GM12872 (cell line): ENCODE results near the gene AURKAIP1.
A peak's percentile ranks its signal among the peaks of the same experiment; 100 is the strongest.

Source experiments
- TF ChIP-seq, protein P1 (sequence below): IDR thresholded peaks from 3 replicates; pipeline ENCODE4 v1.5.1; 2011; ENCODE audit warnings: low read depth, mild to moderate bottlenecking, low read length, moderate library complexity; ENCODE audit not compliant: insufficient read depth

AURKAIP1 gene

DNA sequence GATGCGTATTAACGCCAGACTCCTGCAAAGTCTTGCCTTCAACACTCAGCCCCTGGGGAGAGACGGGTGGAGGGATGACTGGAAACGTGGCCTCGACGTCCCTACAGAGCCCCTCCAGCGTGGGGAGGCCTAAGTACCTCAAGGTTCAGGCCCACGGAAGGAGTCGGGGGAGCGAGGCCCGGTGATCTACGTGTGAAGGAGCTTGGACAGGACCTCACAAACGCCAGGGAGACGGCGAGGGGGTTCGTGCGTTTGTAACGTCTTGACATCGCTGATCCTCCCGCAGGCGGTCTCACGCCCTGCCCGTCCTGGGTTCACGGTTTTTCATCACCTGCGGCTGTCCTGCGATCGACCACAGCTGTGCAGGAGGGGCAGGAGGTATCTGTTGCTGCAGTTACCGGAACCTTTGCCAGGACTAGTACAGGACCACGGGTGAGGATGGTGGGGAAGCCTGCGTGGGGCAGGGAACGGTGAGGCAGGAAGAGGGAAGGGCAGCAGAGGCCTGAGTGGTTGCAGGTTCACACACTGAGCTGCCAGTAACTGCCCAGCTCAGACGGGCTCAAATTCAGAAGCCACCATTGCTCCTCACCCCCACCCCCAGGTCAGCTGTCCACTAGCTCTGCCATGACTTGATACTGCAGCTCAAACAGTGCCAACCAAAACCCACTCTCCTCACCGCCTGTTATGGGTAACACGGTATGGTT lies 25.0 kb upstream of the AURKAIP1 start:
- TF ChIP-seq, protein P1, sequence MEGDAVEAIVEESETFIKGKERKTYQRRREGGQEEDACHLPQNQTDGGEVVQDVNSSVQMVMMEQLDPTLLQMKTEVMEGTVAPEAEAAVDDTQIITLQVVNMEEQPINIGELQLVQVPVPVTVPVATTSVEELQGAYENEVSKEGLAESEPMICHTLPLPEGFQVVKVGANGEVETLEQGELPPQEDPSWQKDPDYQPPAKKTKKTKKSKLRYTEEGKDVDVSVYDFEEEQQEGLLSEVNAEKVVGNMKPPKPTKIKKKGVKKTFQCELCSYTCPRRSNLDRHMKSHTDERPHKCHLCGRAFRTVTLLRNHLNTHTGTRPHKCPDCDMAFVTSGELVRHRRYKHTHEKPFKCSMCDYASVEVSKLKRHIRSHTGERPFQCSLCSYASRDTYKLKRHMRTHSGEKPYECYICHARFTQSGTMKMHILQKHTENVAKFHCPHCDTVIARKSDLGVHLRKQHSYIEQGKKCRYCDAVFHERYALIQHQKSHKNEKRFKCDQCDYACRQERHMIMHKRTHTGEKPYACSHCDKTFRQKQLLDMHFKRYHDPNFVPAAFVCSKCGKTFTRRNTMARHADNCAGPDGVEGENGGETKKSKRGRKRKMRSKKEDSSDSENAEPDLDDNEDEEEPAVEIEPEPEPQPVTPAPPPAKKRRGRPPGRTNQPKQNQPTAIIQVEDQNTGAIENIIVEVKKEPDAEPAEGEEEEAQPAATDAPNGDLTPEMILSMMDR = no peak

DNA sequence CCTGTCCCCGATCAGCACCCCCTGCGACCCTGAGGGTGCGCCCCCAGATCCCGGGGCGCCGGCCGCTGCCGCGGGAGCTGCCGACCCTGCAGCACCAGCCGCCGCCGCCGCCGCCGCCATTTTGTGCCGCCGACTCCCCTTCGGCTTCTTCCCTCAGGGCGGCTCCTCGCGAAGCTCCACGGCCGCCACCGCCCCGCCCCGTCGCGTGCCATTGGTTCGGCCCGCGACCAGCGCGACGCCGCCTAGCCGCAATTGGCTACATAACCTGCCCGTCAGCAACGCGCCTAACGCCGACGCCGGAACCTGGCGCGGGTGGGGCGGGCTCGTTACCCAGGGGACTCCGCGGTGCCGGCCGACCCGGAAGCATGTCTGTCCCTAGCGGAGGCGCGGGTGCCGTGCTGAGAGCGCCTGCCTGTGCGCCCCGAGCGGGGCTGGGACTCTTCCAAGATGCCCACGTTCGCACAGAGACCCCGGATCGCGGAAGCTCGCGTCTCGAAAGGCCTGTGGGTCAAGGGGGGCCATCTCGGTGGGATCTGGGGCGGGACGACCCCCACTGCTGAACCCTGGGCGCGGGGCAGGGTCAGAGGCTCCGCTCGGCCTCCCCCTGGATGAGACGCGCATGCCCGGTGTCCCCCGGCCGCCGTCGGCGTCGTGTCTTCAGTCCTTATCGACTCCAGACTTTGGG lies 24.3 kb upstream of the AURKAIP1 start, which contains the start of gene CCNL2:
CCNL2 (minus strand) TSS at position 149 of the 685 bp plus-strand sequence; CDS start at position 120, 29 bp downstream.
- TF ChIP-seq, protein P1 = peak; percentile 60

DNA sequence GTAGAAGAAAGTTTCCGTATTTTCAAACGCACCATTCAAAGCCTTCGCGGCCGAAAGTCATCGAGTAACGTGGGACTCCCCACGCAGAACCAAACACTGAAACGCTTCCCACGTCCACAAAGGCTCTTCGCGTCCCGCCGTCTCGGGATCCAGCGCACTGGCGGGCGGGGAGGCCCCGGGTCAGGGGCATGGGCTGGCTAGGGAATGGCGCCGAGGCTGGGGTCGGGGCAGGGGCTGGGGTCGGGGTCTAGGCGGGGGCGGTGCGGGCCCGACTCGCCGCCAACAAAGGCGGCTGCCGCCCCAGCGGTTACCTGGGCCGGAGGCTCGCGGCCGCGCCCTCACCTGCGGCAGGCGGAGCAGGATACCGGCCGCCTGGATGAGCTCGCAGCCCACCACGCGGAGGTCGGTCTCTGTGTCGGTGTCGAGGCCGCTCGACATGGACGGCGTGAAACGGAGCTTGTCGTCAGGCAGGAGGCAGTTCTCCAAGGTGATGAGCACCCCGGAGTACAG lies 23.7 kb upstream of the AURKAIP1 start:
- TF ChIP-seq, protein P1 = no peak

DNA sequence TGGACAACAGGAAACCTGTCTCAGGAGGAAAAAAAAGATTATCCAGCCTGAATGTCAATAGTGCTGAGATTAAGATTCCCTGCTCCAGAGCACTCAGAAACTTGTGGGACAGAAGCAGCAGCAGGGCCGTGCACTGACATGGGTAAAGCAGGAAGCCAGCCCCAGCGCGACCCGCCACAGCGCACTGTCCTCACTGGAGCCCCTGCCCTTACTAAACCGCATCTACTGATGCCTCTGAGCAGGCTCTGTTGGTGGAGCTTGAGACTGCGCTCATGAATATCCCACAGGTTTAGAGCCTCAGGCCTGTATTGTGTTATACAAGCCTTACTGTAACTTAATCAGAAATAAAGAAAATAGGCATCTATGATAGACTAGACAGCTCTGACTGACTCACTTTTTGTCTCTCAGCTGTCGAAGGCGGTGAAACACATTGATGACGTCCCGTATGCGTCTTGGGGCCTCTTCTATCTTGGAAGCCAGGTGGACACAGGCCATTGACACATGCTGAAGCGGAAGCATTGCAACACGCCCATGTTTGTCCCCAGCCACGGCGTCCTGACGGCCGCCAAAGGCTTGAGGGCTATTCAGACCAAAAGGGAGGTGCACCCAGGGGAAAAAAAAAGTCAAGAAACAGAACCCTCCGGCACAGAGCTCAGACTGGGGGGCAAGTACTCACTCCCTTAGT lies 23.0 kb upstream of the AURKAIP1 start:
- TF ChIP-seq, protein P1 = no peak

DNA sequence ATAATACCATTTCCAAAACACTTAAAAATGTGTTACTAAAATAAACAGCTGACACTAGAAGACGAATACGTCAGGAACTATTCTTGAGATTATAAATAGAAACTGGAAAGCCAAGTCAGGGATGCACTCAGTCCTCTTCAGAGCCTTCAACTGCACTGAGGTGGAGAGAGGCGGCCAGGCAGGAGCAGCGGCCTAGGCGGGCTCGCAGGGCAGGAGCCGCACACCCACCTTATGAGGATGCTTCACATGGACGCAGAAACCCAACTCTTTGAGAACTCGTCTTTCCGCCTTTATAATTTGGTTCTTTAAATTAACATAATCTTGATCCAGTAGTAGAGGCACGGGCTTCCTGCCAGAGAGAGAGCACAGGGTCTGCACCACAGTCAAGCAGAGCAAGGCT lies 20.2 kb upstream of the AURKAIP1 start:
- TF ChIP-seq, protein P1 = no peak

DNA sequence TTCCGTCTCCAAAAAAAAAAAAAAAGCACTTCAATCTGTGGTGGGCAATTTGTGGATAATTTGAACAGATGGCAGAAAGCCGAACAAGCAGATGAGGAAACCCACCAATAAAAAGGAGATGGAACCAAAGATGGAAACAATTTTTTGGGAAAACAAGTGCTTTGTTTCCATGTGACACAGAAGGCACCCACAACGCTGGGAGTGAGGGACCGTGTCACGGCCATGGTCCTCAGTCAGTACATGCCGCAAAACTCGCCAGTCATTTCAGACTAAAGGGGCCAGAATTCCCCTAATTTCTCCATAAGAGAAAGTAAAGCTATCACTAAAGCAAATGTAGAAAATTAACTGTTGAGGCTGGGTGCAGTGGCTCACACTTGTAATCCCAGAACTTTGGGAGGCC lies 19.1 kb upstream of the AURKAIP1 start:
- TF ChIP-seq, protein P1 = no peak

DNA sequence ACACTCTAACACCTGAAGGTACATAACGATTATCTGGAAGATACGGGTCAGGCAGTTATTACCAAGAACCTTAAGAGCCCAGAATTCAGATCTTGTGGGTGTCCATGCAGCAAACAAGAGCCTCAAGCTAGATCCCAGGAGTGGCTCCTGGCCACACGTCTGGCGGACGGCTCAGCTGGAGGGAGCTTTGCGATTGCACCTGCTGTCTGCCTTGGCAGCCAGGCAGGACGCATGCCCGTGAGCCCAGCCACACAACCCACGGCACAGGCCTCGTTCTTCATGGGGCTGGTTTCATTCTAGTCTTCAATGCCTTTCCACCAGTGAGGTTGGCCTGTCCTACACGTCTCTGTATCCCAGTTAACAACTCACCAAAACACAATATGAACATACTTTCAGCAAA lies 18.4 kb upstream of the AURKAIP1 start:
- TF ChIP-seq, protein P1 = no peak
